Activated naive CD4-positive, alpha-beta T cell treated with Interleukin-2 at 50 U/mL for 16 hours (primary cell): ENCODE measurements around the gene GCSAM.

Source experiments
- DNase-seq: peaks from one replicate; pipeline ENCODE4 v3.0.0-alpha.2; 2020

The GCSAM gene

DNA sequence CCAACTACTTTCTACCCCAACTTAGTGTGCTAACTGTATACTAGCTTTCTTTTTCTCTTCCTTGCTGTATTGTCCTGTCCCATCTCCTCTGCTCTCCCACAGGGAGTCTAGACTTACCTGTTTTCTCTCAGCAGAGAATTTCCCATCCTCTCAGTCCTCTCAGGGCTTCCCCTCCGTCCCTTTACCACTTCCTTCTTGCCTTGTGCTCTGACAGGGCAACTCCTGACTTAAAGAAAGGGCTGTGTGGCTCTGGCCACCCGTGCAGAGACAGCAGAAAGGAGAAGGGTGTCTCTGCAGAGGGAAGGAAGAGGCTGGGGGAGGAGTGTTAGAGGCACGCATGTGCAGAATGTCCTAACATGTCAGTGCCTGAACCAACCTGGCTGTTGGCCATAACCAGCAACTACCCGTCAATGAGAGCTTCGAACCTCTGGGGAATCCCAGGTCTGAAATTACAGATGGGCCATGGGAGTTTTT lies at the start of gene GCSAM:
Gene GCSAM, minus strand, starts transcription at position 274 of the 474 bp plus-strand sequence. Its CDS starts 128 bp downstream, at position 146.
- DNase-seq = peak; percentile 71

DNA sequence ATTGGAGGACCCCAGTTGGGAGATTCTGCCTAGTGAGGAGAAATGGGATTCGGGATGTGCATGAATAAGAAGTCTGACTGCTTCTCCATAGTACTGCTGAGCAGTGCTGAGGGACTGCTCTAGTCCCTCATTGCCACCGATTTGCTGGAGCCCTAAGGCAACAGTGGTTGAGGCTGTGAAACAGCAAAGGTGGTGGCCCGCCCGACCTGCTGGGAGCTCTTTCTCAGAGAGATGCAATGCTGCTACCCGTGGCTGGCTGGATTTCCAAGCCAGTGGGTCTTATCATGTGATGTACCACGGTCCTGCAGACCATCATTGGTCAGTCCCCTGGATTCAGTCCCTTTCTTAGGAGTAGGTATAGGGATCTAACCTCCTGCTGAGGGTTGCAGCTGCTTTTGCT lies 42.6 kb upstream of the GCSAM start:
- DNase-seq = no peak

GRCh38 chr3:112175037-112175436 lies 42.0 kb upstream of the GCSAM start:
- DNase-seq = no peak

DNA sequence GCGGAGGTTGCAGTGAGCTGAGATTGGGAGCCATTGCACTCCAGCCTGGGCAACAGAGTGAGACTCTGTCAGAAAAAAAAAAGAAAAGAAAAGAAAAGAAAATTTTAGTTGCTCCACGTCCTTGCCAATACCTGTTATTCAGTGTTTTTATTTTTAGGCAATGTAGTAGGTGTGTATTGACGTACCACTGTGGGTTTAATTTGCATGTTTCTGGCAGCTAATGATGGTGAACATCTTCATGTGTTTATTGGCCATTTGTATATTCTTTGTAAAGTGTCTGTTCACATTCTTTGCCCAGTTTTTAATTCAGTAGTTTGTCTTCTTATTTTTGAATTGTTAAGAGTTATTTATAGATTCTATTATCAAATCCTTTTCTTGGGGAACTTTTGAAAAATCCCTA lies 38.1 kb upstream of the GCSAM start:
- no peak for DNase-seq

GRCh38 chr3:112170046-112170445 lies 37.0 kb upstream of the GCSAM start:
- no peak for DNase-seq

DNA sequence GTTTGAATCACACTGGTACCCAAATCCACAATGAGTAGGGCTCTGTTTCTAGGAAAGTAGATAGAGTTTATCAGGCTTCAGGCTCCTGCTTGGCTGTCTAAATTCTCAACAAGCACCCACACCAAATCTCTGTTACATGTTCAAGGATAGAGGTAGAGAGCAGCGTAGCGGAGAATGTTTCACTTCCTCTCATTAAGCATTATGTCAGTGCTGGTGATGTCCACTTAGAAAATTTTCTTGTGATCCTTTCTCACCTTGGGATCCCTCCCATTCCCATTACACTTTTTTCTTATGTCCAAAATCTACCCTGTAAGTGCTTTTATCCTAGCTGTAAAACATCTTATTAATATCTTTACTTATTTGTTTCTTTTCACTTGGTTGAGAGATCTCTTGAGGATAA lies 34.7 kb upstream of the GCSAM start:
- DNase-seq = no peak

- DNase-seq = no peak
Observed at GRCh38 chr3:112149136-112149535, 16.1 kb upstream of the GCSAM start.

DNA sequence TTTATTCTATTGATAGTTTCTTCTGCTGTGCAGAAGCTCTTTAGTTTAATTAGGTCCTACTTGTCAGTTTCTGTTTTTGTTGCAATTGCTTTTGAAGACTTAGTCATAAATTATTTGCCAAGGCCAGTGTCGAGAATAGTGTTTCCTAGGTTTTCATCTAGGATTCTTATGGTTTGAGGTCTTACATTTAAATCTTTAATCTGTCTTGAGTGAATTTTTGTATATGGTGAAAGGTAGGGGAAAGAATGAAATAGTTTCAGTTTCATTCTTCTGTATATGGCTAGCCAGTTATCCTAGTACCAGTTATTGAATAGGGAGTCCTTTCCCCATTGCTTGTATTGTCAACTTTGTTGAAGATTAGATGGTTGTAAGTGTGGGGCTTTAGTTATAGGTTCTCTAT lies 10.6 kb upstream of the GCSAM start:
- DNase-seq = no peak

GRCh38 chr3:112143251-112143650 lies 10.2 kb upstream of the GCSAM start:
- no peak for DNase-seq

- no peak for DNase-seq
Observed at GRCh38 chr3:112141293-112141692, 8.2 kb upstream of the GCSAM start.

DNA sequence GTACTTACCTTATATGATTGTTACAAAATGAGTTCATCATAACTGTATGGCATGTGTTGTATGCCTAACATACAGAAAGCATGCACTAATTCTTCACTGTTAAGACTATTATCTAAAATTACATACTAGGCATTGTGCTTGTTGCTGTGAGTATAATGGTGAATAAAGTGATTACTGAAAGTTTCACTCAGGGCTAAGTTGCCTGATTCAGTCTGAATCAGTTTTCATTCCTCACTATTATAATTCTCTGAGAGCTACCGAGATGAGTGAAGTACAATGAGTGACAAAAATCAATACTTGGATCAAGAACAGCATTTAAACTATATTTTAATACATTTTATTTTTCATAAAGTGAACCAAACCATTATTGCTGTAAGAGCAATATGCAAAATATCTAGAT lies 7.5 kb upstream of the GCSAM start:
- DNase-seq = no peak

DNA sequence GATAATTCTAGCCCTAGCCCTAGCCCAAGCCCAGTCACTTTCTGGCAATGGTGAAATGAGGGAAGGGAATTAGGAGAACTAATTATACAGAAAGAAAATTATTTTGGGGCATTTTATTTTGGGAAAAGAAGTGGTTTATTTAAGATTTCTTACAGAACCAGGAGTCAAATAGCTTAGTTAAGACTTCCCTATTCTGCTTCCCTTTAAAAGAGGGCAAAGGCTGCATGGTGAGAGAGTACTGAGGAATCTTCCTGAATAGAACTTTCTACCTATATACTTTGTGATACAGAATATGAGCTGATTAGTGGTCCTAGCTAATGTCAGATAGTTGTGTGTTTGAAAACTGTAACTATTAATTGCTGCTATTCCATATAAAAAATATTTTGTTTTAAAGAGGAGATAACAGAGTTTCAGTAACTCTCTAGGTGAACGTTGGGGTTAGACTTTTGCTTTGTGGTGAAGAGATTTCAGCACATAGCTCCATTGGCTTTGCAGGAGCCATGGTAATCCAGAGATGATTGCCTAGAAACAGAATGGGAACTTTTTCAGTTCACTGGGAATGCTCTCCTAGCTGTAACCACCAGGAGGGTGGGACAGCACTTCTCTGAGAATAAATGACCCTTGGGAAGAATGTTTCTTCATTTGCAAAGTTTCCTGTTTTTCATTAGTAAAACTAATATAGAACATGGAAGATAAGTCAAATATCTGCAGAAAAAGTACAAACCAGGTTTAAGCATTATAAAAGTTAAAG lies 5.3 kb upstream of the GCSAM start:
- no peak for DNase-seq

DNA sequence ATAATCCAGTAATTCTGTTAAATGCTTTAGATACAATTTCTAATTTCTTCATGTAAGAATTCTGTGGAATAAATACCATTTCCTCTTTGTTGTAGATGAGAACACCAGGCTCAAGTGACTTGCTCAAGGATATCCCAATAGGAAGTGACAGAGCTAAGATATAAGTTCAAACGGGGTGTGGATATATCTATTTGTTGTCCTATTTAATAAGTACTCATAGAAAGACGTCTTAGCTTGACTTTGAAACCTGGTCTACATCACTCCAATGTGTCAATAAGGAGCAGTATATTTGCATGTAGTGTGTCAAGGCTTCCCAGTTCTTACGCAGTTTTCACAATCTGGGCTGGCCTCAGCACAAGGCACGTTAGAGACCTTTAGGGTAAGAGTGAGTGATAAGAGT lies 4.7 kb upstream of the GCSAM start:
- no peak for DNase-seq

- peak; percentile 42 for DNase-seq
Observed at GRCh38 chr3:112136959-112137693, 4.1 kb upstream of the GCSAM start.

- no peak for DNase-seq
Observed at GRCh38 chr3:112136046-112136445, 3.0 kb upstream of the GCSAM start.

DNA sequence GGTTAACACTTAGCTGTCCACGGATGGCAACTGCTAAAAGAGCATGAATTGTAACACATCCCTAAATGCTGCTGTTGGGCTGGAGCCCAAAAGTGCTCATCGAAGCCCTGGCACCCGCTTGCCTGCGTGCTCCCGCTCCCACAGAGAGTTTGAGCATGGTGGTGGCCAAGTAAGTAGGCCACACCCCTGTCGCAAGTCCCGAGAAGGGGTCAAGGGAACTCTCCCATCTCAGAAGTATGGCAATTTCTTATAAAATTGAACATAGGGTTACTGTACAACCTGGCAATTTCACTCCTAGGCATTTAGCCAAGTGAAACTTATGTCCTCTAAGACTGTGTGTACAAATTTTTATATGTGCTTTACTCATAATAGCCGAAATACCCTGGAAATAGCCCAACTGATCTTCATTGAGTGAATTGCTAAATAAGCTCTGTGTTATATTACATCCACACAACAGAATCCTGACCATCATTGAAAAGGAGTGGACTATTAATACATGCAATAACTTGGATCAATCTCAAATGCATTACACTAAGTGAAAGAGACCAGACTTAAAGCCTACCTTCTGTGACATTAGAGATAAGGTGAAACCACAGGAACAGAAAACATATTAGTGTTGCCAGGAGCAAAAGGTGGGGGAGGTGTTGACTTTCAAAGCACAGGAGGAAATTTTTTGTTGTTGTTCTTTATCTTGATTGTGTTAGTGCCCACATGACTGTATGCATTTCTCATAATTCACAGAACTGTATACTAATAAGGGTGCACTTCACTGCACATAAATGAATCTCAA lies 1.5 kb upstream of the GCSAM start:
- DNase-seq = no peak

- no peak for DNase-seq
Observed at GRCh38 chr3:112133626-112134334, 732 bp upstream of the GCSAM start.

GRCh38 chr3:112132554-112132953 lies 494 bp downstream of the GCSAM start:
- no peak for DNase-seq

DNA sequence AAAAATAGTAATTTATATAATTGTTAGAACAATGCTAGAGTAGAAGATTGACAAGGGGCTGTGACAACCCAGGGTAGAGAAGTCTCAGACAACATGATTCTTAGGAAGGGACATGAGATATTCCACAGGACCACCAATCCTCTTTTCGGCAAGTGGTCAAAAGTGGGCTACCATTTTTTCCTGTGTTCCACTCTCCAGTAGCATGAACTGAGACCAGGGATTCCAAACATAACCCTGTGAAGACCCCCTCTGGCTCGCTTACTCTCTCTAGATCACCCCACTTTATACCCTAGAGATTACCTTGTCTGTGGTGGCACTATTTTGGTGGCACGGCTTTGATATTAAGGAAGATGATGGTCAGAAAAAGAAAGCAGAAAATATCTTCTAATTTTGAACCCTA lies 960 bp downstream of the GCSAM start:
- DNase-seq = no peak

GRCh38 chr3:112131111-112131510 lies 1.9 kb downstream of the GCSAM start:
- no peak for DNase-seq

DNA sequence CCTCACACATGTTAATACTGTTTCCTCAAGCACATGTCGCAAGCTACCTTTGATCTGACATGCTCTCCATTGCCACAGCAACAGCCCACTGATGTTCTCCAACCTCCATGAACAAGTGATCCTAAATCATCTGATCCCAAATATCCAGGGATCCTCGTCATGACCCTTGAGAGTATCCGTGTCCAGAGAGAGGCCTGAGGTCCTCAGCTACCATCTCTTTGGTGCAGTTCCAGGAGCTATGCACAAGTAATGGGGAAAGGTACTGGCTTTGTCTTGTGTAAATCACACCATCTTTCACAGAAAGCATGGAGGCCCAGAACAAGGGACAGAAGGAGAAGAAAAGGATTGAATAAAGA lies 2.4 kb downstream of the GCSAM start:
- no peak for DNase-seq

DNA sequence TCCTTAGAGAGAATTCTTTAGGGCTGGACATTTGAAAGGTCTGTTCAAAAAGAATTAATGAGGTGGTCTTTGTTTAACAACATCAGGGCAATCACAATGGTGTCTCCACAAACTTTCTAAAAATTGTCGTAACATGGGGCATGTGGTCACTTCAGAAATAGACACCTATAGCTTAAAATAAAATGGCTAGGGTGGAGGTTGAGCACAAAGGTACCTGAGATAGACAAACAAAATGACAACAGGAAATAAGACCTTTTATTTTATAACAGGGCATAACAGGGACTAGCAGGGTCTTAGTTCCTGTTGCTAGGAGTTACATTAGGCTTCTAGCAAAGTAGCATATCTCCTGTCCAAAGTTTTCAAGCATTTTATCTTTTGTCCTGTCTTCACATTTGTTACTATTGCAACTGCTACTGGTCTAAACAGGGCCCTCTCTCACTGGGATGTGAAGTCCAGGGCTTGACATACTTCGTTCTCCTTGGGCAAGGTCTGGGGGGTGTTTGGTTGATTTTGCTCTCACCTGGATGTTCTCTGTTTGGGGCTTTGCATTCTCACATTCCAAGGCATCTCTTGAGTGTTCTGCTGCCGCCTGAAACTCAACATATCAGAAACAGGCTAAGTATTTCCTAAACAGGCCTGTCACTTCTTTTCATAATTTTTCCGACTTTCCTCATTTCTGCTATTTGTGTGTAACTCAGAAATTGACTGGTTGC lies 3.0 kb downstream of the GCSAM start:
- no peak for DNase-seq
